NCI-H2227 treated with DMSO at 0.1 percent for 48 hours (cell line): ENCODE measurements around the gene ZFYVE21.
"Not testable (repeated sequence)": the region's sequence is repeated elsewhere in the genome, so short reads cannot be mapped to it uniquely, and the experiment has no call there.

ENCODE experiments used
- DNase-seq: peaks from one replicate; lab custom pipeline; 2025; lab: John Stamatoyannopoulos, UW

Gene ZFYVE21

DNA sequence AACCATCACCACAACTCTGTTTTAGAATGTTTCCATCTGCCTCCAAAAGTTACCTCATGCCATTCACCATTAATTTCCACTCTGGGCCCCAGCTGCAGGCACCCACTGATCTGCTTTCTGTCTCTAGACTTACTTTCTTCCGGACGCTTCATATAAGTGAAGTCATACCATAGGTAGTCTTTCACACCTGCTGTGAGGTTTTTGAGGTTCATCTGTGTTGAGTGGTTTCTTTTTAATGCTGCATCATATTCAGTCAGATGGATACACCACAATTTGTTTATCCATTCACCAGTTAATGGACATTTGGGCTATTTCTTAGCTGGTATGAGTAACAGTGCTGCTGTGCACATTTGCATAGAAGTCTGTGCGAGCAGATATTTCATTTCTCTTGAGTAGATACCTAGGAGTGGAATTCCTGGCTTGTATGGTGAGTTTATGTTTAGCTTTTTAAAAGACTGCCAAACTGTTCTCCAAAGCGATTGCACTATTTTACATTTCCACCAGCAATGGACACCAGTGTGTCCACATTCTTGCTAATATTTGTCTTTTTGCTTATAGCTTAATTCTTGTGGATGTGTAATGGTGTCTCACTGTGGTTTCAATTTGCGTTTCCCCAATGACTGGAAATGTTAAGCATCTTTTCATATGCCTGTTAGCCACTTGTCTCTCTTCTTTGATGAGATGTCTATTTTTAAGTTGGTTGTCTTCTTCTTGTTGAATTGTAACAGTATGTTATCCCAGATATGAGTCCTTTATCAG is 48.3 kb downstream of the ZFYVE21 start:
- DNase-seq: no peak

DNA sequence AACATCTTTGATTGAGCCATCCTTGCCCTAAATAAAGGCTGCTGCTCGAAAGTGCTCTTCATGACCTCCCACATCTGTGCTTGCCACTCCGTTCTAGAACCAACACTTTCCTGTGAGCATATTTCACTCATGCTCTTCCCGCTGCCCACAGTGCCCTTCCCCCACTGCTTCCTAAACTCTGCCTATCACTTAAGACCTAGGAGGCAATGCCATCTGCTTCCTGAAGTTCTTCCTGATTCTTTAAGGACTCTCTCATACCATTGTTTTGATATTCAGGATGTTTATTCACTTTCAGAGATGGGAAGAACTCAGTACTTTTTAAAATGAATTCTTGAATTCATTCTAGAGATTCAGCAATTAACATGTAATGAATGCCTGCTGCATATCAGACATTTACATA is 49.9 kb downstream of the ZFYVE21 start:
- no peak for DNase-seq

DNA sequence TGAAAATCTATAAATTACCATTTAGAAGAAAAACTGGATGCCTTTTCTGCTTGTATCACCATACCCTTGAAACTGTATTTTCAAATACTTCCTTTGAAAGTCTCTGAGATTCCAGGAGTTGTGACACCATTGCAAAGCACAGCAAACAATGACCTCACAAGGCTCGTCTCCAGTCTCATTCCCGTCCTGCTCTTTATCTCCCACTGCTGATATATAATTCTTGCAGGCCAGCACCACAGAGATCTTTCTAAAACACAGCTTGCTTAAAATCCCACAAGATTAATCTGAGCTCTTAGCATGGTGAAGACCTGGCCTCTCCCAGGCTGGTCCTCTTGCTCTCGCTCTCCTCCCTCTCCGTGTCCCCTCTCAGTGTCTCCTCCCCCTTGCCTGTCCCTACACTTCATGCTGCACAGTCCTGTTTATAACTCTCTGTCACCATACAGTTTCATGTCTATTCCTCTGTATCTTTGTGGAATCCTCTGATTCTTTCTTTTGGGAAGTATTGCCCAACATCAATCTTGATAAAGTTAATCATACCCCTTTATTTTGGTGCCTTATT is 51.8 kb downstream of the ZFYVE21 start:
- no peak for DNase-seq

DNA sequence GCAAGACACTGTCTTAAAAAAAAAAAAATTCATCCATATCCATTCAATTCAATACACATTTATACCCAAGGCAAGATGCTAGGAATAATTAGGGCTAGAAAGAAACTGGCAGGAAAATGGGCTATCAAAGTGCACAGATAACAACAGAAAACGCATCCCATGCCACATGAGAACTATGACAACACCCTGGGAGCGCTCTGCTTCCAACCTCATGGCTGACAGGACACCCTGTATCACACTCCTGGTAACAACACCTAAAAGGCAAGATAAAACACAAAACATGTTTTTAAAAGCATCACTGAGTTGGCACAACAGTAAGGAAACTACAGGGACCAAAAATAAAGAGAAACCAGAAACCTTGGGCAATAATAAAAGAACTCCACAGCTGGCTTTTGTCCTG is 54.9 kb downstream of the ZFYVE21 start:
- DNase-seq: no peak

DNA sequence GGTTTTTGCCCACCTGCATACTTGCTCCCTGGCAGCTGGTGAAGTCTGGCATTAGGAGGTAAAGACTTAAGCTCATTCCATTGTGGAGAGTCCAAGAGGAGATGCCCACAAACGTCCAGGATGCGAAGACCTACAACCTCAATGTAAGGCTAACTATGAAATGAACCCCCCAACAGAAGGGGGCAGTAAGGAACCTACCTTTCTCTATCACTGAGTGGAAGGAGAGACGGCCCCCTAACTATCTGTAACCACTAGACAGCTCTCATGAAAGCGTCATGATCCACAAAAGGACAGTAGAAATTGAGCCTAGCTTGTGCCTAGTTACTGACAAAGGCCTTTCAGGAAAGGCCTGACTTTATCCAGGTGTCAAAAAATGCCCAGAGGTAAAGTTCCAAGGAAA is 55.3 kb downstream of the ZFYVE21 start:
- no peak for DNase-seq

DNA sequence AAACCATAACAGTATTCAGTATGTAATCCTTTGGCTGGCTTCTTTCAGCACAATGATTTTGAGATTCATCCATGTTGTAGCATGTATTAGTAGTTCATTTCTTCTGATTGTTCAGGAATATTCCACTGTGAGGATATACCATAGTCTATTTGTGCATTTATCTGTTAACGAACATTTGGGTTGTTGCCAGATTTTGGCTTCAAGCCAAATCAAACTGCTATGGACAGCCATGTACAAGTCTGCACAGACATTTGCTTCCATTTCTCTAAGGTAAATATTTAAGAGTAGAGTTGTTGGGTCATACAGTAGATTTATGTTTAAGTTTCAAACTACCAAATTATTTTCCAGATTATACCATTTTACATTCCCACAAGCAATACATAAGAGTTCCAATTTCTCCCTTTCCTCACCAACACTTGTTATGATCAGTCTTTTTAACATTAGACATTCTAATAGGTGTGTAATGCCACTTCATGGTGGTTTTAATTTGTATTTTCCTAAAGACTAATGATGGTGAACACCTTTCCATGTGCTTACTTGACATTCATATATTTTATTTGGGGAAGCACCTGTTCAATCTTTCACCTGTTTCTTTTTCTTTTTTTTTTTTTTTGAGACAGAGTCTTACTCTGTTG is 56.6 kb downstream of the ZFYVE21 start:
- no peak for DNase-seq

DNA sequence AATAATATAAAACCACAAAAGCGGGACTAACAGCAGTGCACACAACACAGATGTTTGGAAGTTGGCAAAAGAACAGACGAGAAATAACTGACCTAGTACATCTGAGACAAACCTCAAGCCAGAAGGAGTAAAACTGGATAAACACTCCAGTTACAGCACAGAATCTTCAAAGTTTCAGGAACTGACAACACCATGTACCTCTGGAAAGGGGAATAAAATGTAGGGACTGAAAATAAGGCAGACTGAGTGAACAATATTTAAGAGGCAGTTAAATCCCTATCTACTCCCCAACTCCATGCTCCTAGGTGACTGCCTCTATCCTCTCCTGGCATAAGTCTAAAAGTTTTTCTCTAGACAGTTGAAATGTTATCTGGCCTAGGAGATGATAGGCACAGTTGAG is 57.9 kb downstream of the ZFYVE21 start:
- no peak for DNase-seq

DNA sequence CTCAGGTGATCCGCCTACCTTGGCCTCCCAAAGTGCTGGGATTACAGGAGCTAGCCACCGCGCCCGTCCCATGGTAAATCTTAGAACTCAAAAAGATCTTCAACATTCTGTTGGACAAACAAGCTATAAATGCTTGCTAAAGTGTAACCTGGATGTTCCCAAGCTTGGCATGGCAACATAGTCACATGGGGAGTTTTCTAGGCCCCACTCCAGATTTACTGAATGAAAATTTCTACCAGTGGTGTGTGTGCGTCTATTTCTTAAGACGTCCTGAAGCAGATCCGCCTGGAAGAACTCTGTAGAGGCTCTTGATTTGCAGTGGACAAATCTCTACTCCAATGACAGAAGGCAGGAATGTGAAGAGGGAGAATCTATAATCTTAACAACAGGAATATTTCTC is 59.9 kb downstream of the ZFYVE21 start:
- DNase-seq: no peak

DNA sequence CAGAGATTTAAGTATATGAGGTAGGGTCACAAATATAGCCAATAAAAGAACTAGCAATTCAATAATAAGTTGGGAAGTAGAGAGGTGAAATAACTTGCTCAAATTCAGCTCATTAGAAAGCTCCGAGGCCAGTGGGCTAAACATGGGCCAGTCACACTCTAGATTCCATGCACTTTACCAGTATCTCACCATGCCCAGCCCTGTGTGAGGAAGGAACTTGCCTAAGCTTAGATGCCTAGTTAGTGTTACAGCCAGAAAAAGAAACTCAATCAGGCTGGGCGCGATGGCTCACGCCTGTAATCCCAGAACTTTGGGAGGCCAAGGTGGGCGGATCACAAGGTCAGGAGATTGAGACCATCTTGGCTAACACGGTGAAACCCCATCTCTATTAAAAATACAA is 60.7 kb downstream of the ZFYVE21 start:
- not testable (repeated sequence) for DNase-seq

DNA sequence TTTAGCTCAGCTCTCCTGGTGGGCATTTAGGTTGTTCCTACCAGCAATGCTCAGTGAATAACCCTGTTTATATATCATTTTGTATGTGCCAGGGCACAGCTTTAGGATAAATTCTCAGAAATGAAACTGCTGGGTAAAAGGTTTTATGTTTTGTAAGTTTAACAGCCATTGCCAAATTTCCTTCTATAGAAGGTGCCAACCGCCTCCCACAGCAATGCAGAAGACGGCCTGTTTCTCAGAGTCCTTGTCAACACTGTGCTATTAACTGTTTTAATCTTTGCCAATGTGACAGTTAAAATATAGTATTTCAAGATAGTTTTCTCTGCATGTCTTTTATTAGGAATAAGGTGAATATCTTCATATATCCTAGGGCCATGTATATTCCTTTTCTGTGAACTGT is 66.8 kb downstream of the ZFYVE21 start:
- no peak for DNase-seq
